BLaER1 treated with 17β-estradiol and CSF1 and Interleukin-3, amounts not matched to agents 10 nM and 100 nM (cell line): Measurements from ENCODE around the gene TMSB4X.
"Not testable (repeated sequence)": the region's sequence is repeated elsewhere in the genome, so short reads cannot be mapped to it uniquely, and the experiment has no call there.

ENCODE experiments used
- H3K27ac ChIP-seq, 11 experiments: shearing (Covaris generic); formaldehyde crosslinking; 2 replicates each; pipeline ENCODE4 v1.8.1; 2022
- H3K27me3 ChIP-seq, 11 experiments: shearing (Covaris generic); formaldehyde crosslinking; 2 replicates each; pipeline ENCODE4 v1.8.1; 2022
- H3K36me3 ChIP-seq, 11 experiments: shearing (Covaris generic); formaldehyde crosslinking; 2 replicates each; pipeline ENCODE4 v1.8.1; 2022
- H3K4me1 ChIP-seq, 10 experiments: shearing (Covaris generic); formaldehyde crosslinking; 2 replicates each; pipeline ENCODE4 v1.8.1; 2022
- H3K4me2 ChIP-seq, 11 experiments: shearing (Covaris generic); formaldehyde crosslinking; 2 replicates each; pipeline ENCODE4 v1.8.1; 2022
- H3K4me3 ChIP-seq, 10 experiments: shearing (Covaris generic); formaldehyde crosslinking; 2 replicates each; pipeline ENCODE4 v1.8.1; 2022
- H3K9ac ChIP-seq, 11 experiments: shearing (Covaris generic); formaldehyde crosslinking; 2 replicates each; pipeline ENCODE4 v1.8.1; 2022
- H3K9me3 ChIP-seq, 11 experiments: shearing (Covaris generic); formaldehyde crosslinking; replicated peaks in 1 of 11; 2 replicates each; pipeline ENCODE4 v1.8.1; 2022
- H4K20me1 ChIP-seq, 11 experiments: shearing (Covaris generic); formaldehyde crosslinking; 2 replicates each; pipeline ENCODE4 v1.8.1; 2022
- Cebpa-rat ChIP-seq, 11 experiments: shearing (Covaris generic); IDR thresholded peaks; 2 replicates each; pipeline ENCODE4 v1.8.1; 2022

Gene TMSB4X

GRCh38 chrX:12958059-12958458, 16.9 kb upstream of the TMSB4X start:
- no peaks in the 10 kb centered on the region for H3K36me3 ChIP-seq
- peaks cover 61 to 91% (median 72%) of the 10 kb centered on the region in 10 experiments for H3K4me1 ChIP-seq
- peak overlapping the region; percentile 78 to 99 (median 95); a peak in 21 of 22 replicates for H3K27ac ChIP-seq
- H3K4me2 ChIP-seq = peak overlapping the region; percentile 85 to 97 (median 92)
- peaks cover 0 to 6% (median 0%) of the 10 kb centered on the region in 11 experiments; a peak in 1 of 22 replicates for H3K27me3 ChIP-seq
- peak overlapping the region in 9 of 11 experiments; percentile 83 to 94 (median 86); a peak in 13 of 22 replicates for H3K9ac ChIP-seq
- no peak for TF ChIP-seq Cebpa-rat (IDR thresholded peaks at IDR 0.05)
- H3K9me3 ChIP-seq = peaks cover 0 to 29% (median 17%) of the 10 kb centered on the region in 11 experiments; a peak in 17 of 22 replicates
- H4K20me1 ChIP-seq = peaks cover 0 to 12% (median 0%) of the 10 kb centered on the region in 11 experiments; a peak in 2 of 22 replicates
- H3K4me3 ChIP-seq = no peak overlapping the region

GRCh38 chrX:12958461-12958860, 16.4 kb upstream of the TMSB4X start:
- no peaks in the 10 kb centered on the region for H3K36me3 ChIP-seq
- peak overlapping the region in 9 of 11 experiments; percentile 91 to 99 (median 96); a peak in 17 of 22 replicates for H3K27ac ChIP-seq
- H3K9me3 ChIP-seq = peaks cover 0 to 33% (median 19%) of the 10 kb centered on the region in 11 experiments; a peak in 17 of 22 replicates
- peaks cover 57 to 87% (median 68%) of the 10 kb centered on the region in 10 experiments for H3K4me1 ChIP-seq
- peaks cover 0 to 12% (median 0%) of the 10 kb centered on the region in 11 experiments; a peak in 2 of 22 replicates for H4K20me1 ChIP-seq
- peak overlapping the region in 1 of 11 experiments; percentile 88; a peak in 1 of 22 replicates for H3K9ac ChIP-seq
- peaks cover 0 to 6% (median 0%) of the 10 kb centered on the region in 11 experiments; a peak in 1 of 22 replicates for H3K27me3 ChIP-seq
- no peak for TF ChIP-seq Cebpa-rat (IDR thresholded peaks at IDR 0.05)
- H3K4me2 ChIP-seq = peak overlapping the region; percentile 85 to 97 (median 92); a peak in 19 of 22 replicates
- no peak overlapping the region for H3K4me3 ChIP-seq

GRCh38 chrX:12961196-12961718, 13.7 kb upstream of the TMSB4X start:
- Histone ChIP-seq H3K4me2 (peak overlapping the region in 6 of 11 experiments; percentile 15 to 62 (median 50); a peak in 10 of 22 replicates), H3K9ac (peak overlapping the region in 2 of 11 experiments; percentile 20 to 46; a peak in 3 of 22 replicates), H3K4me3 (no peak overlapping the region), H3K9me3 (peaks cover 0 to 45% (median 28%) of the 10 kb centered on the region in 11 experiments; a peak in 17 of 22 replicates), H3K4me1 (peaks cover 29 to 59% (median 40%) of the 10 kb centered on the region in 10 experiments), H4K20me1 (peaks cover 0 to 5% (median 0%) of the 10 kb centered on the region in 11 experiments; a peak in 1 of 22 replicates), H3K27ac (peak overlapping the region in 9 of 11 experiments; percentile 0 to 71 (median 38); a peak in 14 of 22 replicates), H3K36me3 (no peaks in the 10 kb centered on the region), H3K27me3 (peaks cover 0 to 3% (median 0%) of the 10 kb centered on the region in 11 experiments; a peak in 1 of 22 replicates)
- no peak for TF ChIP-seq Cebpa-rat (IDR thresholded peaks at IDR 0.05)

- H3K4me2 ChIP-seq = peak overlapping the region in 6 of 11 experiments; percentile 15 to 62 (median 50); a peak in 10 of 22 replicates
These were observed 12.8 kb upstream of the TMSB4X start for GRCh38 chrX:12962041-12962504.

GRCh38 chrX:12963210-12963850, 11.6 kb upstream of the TMSB4X start:
- not testable (repeated sequence) for H3K27me3 ChIP-seq
- peaks cover 16 to 49% (median 29%) of the 10 kb centered on the region in 10 experiments for H3K4me1 ChIP-seq

More at GRCh38 chrX:12962041-12962504, 12.8 kb upstream of the TMSB4X start:
- Histone ChIP-seq H3K36me3 (no peaks in the 10 kb centered on the region), H3K4me1 (peaks cover 21 to 51% (median 33%) of the 10 kb centered on the region in 10 experiments), H3K9me3 (peaks cover 0 to 51% (median 33%) of the 10 kb centered on the region in 11 experiments; a peak in 17 of 22 replicates), H3K9ac (0 out of 22 replicates have a peak overlapping the region, but pooled peaks of 1 of the 11 experiments have one; percentile 20), H3K4me3 (no peak overlapping the region), H3K27ac (peak overlapping the region in 8 of 11 experiments; percentile 10 to 71 (median 45); a peak in 14 of 22 replicates), H4K20me1 (no peaks in the 10 kb centered on the region), H3K27me3 (peaks cover 0 to 3% (median 0%) of the 10 kb centered on the region in 11 experiments; a peak in 1 of 22 replicates)
- no peak for TF ChIP-seq Cebpa-rat (IDR thresholded peaks at IDR 0.05)

GRCh38 chrX:12965131-12965940, 9.6 kb upstream of the TMSB4X start:
- Histone ChIP-seq H3K9me3 (peaks cover 0 to 52% (median 36%) of the 10 kb centered on the region in 11 experiments; a peak in 17 of 22 replicates), H3K4me3 (no peak overlapping the region)
- no peak for TF ChIP-seq Cebpa-rat (IDR thresholded peaks at IDR 0.05)

More at GRCh38 chrX:12963210-12963850, 11.6 kb upstream of the TMSB4X start:
- not testable (repeated sequence) for H3K36me3 ChIP-seq, H3K4me3 ChIP-seq, H4K20me1 ChIP-seq, H3K9ac ChIP-seq, H3K27ac ChIP-seq, H3K4me2 ChIP-seq
- H3K9me3 ChIP-seq = peaks cover 0 to 54% (median 33%) of the 10 kb centered on the region in 11 experiments; a peak in 17 of 22 replicates

GRCh38 chrX:12966151-12966550, 8.8 kb upstream of the TMSB4X start:
- Histone ChIP-seq H3K4me1 (peaks cover 25 to 52% (median 39%) of the 10 kb centered on the region in 10 experiments), H3K27ac (no peak overlapping the region), H3K9me3 (peaks cover 0 to 47% (median 34%) of the 10 kb centered on the region in 11 experiments; a peak in 17 of 22 replicates), H3K4me2 (no peak overlapping the region), H4K20me1 (no peaks in the 10 kb centered on the region), H3K4me3 (no peak overlapping the region), H3K9ac (no peak overlapping the region), H3K27me3 (peaks cover 0 to 13% (median 0%) of the 10 kb centered on the region in 11 experiments; a peak in 6 of 22 replicates), H3K36me3 (no peaks in the 10 kb centered on the region)
- TF ChIP-seq Cebpa-rat (IDR thresholded peaks at IDR 0.05) = no peak

More at GRCh38 chrX:12965131-12965940, 9.6 kb upstream of the TMSB4X start:
- no peaks in the 10 kb centered on the region for H4K20me1 ChIP-seq
- no peaks in the 10 kb centered on the region for H3K36me3 ChIP-seq
- H3K27me3 ChIP-seq = peaks cover 0 to 6% (median 0%) of the 10 kb centered on the region in 11 experiments; a peak in 4 of 22 replicates
- H3K9ac ChIP-seq = no peak overlapping the region
- no peak overlapping the region for H3K27ac ChIP-seq
- H3K4me1 ChIP-seq = peaks cover 17 to 52% (median 31%) of the 10 kb centered on the region in 10 experiments
- H3K4me2 ChIP-seq = no peak overlapping the region
